Amniotic epithelial cell (primary cell): ENCODE measurements around the gene ZIC2.
A peak's percentile ranks its signal among the peaks of the same experiment; 100 is the strongest.

Source experiments
- DNase-seq: peaks from one replicate; pipeline ENCODE4 v3.0.0-alpha.2; 2010; ENCODE audit warnings: low read depth

ZIC2 gene

GRCh38 chr13:99986741-99987140, 5.2 kb downstream of the ZIC2 start:
- DNase-seq: no peak

- DNase-seq: no peak
These were observed 5.8 kb downstream of the ZIC2 start for GRCh38 chr13:99987154-99988019.

GRCh38 chr13:99988529-99989275, 7.1 kb downstream of the ZIC2 start:
- DNase-seq: no peak

GRCh38 chr13:99989276-99990125, 7.9 kb downstream of the ZIC2 start:
- DNase-seq: no peak

GRCh38 chr13:99990126-99990977, 8.8 kb downstream of the ZIC2 start:
- DNase-seq: no peak

GRCh38 chr13:99991013-99991827, 9.6 kb downstream of the ZIC2 start:
- no peak for DNase-seq

GRCh38 chr13:99991828-99992775, 10.5 kb downstream of the ZIC2 start:
- no peak for DNase-seq

GRCh38 chr13:99992949-99993351, 11.4 kb downstream of the ZIC2 start:
- DNase-seq: no peak

- DNase-seq: no peak
These were observed 12.4 kb downstream of the ZIC2 start for GRCh38 chr13:99993660-99994637.

GRCh38 chr13:99994638-99995020, 13.0 kb downstream of the ZIC2 start:
- DNase-seq: no peak

- no peak for DNase-seq
These were observed 13.6 kb downstream of the ZIC2 start for GRCh38 chr13:99995104-99995588.

- DNase-seq: no peak
These were observed 14.2 kb downstream of the ZIC2 start for GRCh38 chr13:99995589-99996380.

- no peak for DNase-seq
These were observed 14.9 kb downstream of the ZIC2 start for GRCh38 chr13:99996381-99996973.

- no peak for DNase-seq
These were observed 16.2 kb downstream of the ZIC2 start for GRCh38 chr13:99997702-99998214.

- no peak for DNase-seq
These were observed 16.7 kb downstream of the ZIC2 start for GRCh38 chr13:99998261-99998660.

- DNase-seq: peak; percentile 30
These were observed 33.0 kb downstream of the ZIC2 start for GRCh38 chr13:100014621-100015020.
